Lower lobe of right lung (tissue), 2 donors: ENCODE measurements around the gene PTGER1. TPM values are rescaled to one million over a fixed set of nuclear protein-coding genes. Genes with fewer than 3 reads are reported as not detected.

ENCODE experiments used
- ATAC-seq, 2 donors: fragments of 200-7000 bp; cut with Tn5 transposase; one replicate each; pipeline ENCODE4 v1.9.1; 2020 to 2022; ENCODE audit warnings: mild to moderate bottlenecking in 2 of 2, moderate library complexity in 2 of 2
- DNase-seq: peaks from one replicate; pipeline ENCODE4 v3.0.0-alpha.2; 2020
- H3K27ac ChIP-seq: fragments of 200-600 bp; one replicate; pipeline ENCODE4 v1.8.0; 2022
- H3K27me3 ChIP-seq: fragments of 200-600 bp; one replicate; pipeline ENCODE4 v1.8.0; 2022; ENCODE audit warnings: low read depth
- H3K36me3 ChIP-seq: fragments of 200-600 bp; one replicate; pipeline ENCODE4 v1.8.0; 2022; ENCODE audit warnings: mild to moderate bottlenecking
- H3K4me1 ChIP-seq: fragments of 200-600 bp; one replicate; pipeline ENCODE4 v1.8.0; 2022
- H3K4me3 ChIP-seq: fragments of 200-600 bp; one replicate; pipeline ENCODE4 v1.8.0; 2022; ENCODE audit warnings: mild to moderate bottlenecking
- H3K9me3 ChIP-seq: fragments of 200-600 bp; one replicate; pipeline ENCODE4 v1.8.0; 2022
- intact Hi-C: fragments of 100-400 bp; cut with DNase I; formaldehyde crosslinking; loops from one replicate; pipeline ENCODE4 v1.11.0; 2022
- total RNA-seq: library from RNA; stranded (reverse); fragmentation: NEBNext Ultra II Directional; extraction: Animal tissue kit (Norgen Biotek cat#: 25700); gene quantifications from one replicate; pipeline ENCODE4 v1.2.1, GENCODE V29; 2021
- TF ChIP-seq, protein P1 (sequence below): fragments of 200-600 bp; IDR thresholded peaks from one replicate; pipeline ENCODE4 v1.8.0; 2022; ENCODE audit warnings: antibody characterized with exemption, mild to moderate bottlenecking
- donor health status: DM: no; HTN: yes; CAD: no; lungs with severe emphysema.

PTGER1 gene
- total RNA-seq, 1 donor from 2014 or later, result 0.62 TPM

DNA sequence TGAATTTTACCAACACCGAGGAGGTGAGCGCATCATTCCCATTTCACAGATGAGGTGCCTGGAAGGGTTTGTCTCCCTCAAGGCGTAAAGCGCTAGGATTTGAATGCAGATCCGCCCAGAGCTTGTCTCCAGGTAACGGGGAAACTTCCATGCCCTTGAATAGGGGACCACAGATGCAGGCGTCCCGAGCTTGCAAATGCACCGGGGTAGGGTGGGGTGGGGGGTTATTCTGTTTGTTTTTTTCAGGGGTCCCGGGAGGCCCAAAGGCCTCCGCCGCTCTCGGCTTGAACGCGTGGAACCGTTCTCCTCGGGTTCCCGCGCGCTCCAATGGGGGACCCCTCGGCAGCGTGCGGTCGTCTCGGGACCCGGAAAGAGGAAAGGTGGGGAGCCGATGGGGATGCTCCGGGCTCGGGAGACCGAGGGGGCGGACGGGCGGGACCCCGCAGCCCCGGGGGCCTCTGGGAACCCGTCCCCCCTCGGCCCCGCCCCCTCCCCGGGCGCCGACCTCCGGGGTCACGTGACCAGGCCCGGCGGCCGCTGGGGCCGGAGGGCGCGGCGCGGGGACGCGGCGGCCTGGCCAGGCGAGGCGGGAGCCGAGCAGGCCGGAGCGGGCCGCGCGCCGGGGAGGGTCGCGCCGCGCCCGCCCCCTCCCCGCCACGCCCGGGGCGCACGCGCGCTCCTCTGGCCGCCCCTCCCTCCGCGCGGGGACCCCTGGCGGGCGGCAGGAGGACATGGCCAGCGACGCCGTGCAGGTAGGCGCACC is 42.2 kb downstream of the PTGER1 start, which contains the start of gene PKN1:
PKN1 (plus strand) TSS at position 516 of the 763 bp plus-strand sequence; CDS start at position 732, 216 bp downstream.
- H3K4me1 ChIP-seq, result peaks cover 57% of the 10 kb centered on the region
- TF ChIP-seq, protein P1, sequence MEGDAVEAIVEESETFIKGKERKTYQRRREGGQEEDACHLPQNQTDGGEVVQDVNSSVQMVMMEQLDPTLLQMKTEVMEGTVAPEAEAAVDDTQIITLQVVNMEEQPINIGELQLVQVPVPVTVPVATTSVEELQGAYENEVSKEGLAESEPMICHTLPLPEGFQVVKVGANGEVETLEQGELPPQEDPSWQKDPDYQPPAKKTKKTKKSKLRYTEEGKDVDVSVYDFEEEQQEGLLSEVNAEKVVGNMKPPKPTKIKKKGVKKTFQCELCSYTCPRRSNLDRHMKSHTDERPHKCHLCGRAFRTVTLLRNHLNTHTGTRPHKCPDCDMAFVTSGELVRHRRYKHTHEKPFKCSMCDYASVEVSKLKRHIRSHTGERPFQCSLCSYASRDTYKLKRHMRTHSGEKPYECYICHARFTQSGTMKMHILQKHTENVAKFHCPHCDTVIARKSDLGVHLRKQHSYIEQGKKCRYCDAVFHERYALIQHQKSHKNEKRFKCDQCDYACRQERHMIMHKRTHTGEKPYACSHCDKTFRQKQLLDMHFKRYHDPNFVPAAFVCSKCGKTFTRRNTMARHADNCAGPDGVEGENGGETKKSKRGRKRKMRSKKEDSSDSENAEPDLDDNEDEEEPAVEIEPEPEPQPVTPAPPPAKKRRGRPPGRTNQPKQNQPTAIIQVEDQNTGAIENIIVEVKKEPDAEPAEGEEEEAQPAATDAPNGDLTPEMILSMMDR, result no peak
- H3K9me3 ChIP-seq, result no peaks in the 10 kb centered on the region
- peak; percentile 68 to 76 for ATAC-seq
- peaks cover 11% of the 10 kb centered on the region for H3K36me3 ChIP-seq
- H3K27me3 ChIP-seq, result no peaks in the 10 kb centered on the region
- intact Hi-C loops, result no loop called here
- peak; percentile 70 for DNase-seq
- peak within 1 kb of the TSS; percentile 90 for H3K27ac ChIP-seq
- H3K4me3 ChIP-seq, result peak within 1 kb of the TSS; percentile 95

DNA sequence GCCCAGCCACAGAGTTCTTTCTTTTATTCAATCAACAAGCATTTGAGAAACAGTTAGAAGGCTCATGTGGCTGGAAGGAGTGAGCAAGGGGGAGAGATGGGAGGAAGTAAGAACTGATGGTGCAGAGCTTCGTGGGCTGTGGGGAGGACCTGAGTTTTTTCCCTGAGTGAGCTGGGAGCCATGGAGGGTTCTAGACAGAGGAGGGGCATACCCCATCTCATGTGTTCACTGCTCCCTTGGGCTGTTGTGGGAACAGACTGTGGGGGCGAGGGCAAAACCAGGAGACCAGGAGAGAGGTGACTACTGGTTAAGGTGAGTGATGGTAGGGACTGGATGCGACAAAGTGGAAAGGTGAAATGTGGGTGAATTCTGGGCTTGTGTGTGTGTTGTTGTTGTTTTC is 44.4 kb downstream of the PTGER1 start:
- H3K27me3 ChIP-seq, result no peaks in the 10 kb centered on the region
- peaks cover 35% of the 10 kb centered on the region for H3K4me1 ChIP-seq
- no peak for ATAC-seq
- intact Hi-C loops, result no loop called here
- TF ChIP-seq, protein P1, result no peak
- no peak overlapping the region for H3K4me3 ChIP-seq
- H3K36me3 ChIP-seq, result peaks cover 2% of the 10 kb centered on the region
- H3K9me3 ChIP-seq, result no peaks in the 10 kb centered on the region
- no peak for DNase-seq
- H3K27ac ChIP-seq, result no peak overlapping the region

DNA sequence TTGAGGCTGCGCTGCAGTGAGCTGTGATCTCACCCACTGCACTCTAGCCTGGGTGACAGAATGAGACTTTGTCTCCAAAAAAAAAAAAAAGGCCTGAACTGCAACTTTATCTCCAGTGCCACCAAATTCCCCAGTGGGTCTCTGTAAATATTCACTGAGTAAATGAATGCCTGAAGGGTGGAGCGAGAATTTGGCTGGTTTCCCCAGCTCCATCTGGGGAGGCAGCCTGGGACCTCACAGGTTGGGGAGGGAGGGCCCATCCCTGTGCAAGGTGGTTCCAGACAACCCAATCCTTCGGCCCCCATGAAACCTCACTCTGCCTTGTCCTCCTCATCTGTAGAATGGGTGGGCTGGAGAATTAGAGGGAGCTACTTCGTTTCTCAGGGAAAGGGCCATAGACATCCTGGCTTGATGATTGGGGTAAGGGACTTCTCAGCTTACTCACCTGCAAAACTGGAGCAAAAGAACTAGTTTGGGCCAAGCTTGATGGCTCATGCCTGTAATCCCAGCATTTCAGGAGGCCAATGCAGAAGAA is 46.2 kb downstream of the PTGER1 start:
- no peaks in the 10 kb centered on the region for H3K27me3 ChIP-seq
- ATAC-seq (no peak), DNase-seq (no peak)
- no peaks in the 10 kb centered on the region for H3K36me3 ChIP-seq
- H3K27ac ChIP-seq, result no peak overlapping the region
- H3K9me3 ChIP-seq, result no peaks in the 10 kb centered on the region
- H3K4me1 ChIP-seq, result peaks cover 17% of the 10 kb centered on the region
- no peak overlapping the region for H3K4me3 ChIP-seq
- TF ChIP-seq, protein P1, result no peak
- intact Hi-C loops, result no loop called here

DNA sequence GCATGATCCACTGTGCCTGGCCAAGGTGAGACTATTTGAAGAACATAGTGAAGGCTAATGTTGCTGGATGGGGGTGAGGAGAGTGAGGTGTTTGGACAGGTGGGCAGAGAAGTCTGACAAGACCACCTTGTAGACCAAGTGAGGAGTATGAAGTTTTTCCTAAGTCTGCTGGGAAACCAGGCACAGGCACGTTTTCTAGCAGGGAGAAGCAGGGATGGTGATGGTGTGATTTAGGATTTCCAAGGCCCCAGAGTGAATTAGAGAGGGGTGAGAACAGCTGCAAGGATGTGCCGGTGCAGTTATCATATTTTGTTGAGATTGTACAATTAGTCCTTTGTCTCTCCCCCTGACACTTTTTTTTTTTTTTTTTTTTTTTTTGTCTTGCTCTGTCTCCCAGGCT is 47.7 kb downstream of the PTGER1 start:
- TF ChIP-seq, protein P1, result no peak
- no peaks in the 10 kb centered on the region for H3K27me3 ChIP-seq
- H3K36me3 ChIP-seq, result no peaks in the 10 kb centered on the region
- intact Hi-C loops, result no loop called here
- H3K4me3 ChIP-seq, result no peak overlapping the region
- H3K9me3 ChIP-seq, result no peaks in the 10 kb centered on the region
- DNase-seq (no peak), ATAC-seq (no peak)
- no peak overlapping the region for H3K27ac ChIP-seq
- H3K4me1 ChIP-seq, result peaks cover 10% of the 10 kb centered on the region

DNA sequence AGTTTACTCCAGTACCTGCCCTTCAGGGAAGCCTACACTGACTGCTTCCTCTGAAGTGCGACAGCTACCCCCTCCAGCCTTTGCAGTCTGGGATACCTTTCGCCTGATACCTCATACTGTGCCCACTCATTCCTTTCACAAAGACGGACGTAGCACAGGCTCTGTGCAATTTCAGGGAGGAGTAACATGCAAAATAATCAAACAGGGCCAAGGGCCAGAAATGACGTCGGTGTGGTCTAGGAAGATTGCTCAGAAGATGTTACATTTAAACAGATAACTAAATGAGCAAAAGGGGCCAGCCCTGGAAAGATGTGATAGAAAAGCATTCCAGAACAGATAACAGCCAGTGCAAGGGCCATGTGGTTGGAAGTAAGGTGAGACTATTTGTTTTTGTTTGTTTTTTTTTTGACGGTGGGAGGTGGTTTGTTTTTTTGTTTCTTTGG is 49.4 kb downstream of the PTGER1 start:
- DNase-seq (no peak), ATAC-seq (no peak)
- Histone ChIP-seq H3K36me3 (no peaks in the 10 kb centered on the region), H3K27ac (no peak overlapping the region), H3K4me1 (no peaks in the 10 kb centered on the region), H3K27me3 (no peaks in the 10 kb centered on the region), H3K9me3 (no peaks in the 10 kb centered on the region), H3K4me3 (no peak overlapping the region)
- intact Hi-C loops, result no loop called here
- TF ChIP-seq, protein P1, result no peak

Other genes with a start within 250 kb of the PTGER1 start
- 239 TPM for gene ADGRE5, start 93.9 kb downstream of the PTGER1 start, total RNA-seq
- 59.3 TPM for gene DDX39A, start 56.0 kb downstream of the PTGER1 start, total RNA-seq
- 147 TPM for gene PKN1, start 42.0 kb downstream of the PTGER1 start, total RNA-seq
- 72.1 TPM for gene GIPC1, start 20.8 kb upstream of the PTGER1 start, total RNA-seq
- gene DNAJB1, start 43.0 kb upstream of the PTGER1 start, total RNA-seq, result 92.5 TPM
- 127 TPM for gene TECR, start 54.2 kb upstream of the PTGER1 start, total RNA-seq
- 121 TPM for gene NDUFB7, start 96.7 kb upstream of the PTGER1 start, total RNA-seq
- not detected for gene CLEC17A, start 107.7 kb upstream of the PTGER1 start, total RNA-seq
- 25.5 TPM for gene ADGRE3, start 199.5 kb upstream of the PTGER1 start, total RNA-seq
- gene ZNF333, start 214.7 kb upstream of the PTGER1 start, total RNA-seq, result 20.0 TPM